GM23338 (cell line): ENCODE data around the gene CEP85. TPM values are rescaled to one million over a fixed set of nuclear protein-coding genes. Genes with fewer than 3 reads are reported as not detected.

Source experiments
- ATAC-seq: fragments of 200-7000 bp; cut with Tn5 transposase; 3 replicates; pipeline ENCODE4 v1.9.1; 2020
- DNase-seq: peaks from one replicate; pipeline ENCODE4 v3.0.0-alpha.2; 2015; ENCODE audit warnings: low spot score
- H2AFZ ChIP-seq: fragments of 200-600 bp; sonication (generic); 2 replicates; pipeline ENCODE4 v1.8.0; 2016; ENCODE audit warnings: antibody characterized with exemption, mild to moderate bottlenecking, moderate library complexity
- H3F3A ChIP-seq: fragments of 200-600 bp; sonication (generic); replicated peaks from 2 replicates; pipeline ENCODE4 v1.8.0; 2017; ENCODE audit warnings: antibody characterized with exemption, mixed run types, low read depth
- H3K27ac ChIP-seq: fragments of 200-600 bp; sonication (generic); 2 replicates; pipeline ENCODE4 v1.6.1; 2016; ENCODE audit warnings: low read depth
- H3K27me3 ChIP-seq: fragments of 200-600 bp; sonication (generic); 2 replicates; pipeline ENCODE4 v1.8.0; 2016; ENCODE audit warnings: mild to moderate bottlenecking, mixed run types, moderate library complexity; ENCODE audit not compliant: insufficient read depth
- H3K36me3 ChIP-seq: fragments of 200-600 bp; sonication (generic); 2 replicates; pipeline ENCODE4 v1.8.0; 2016; ENCODE audit warnings: mild to moderate bottlenecking; ENCODE audit not compliant: insufficient read depth
- H3K4me1 ChIP-seq: fragments of 200-600 bp; sonication (generic); 2 replicates; pipeline ENCODE4 v1.8.0; 2016; ENCODE audit warnings: mild to moderate bottlenecking, moderate library complexity; ENCODE audit not compliant: insufficient read depth
- H3K4me2 ChIP-seq: fragments of 200-600 bp; sonication (generic); 2 replicates; pipeline ENCODE4 v1.7.1; 2017; ENCODE audit warnings: mixed run types
- H3K4me3 ChIP-seq: fragments of 200-600 bp; sonication (generic); 2 replicates; pipeline ENCODE4 v1.6.1; 2016; ENCODE audit warnings: mixed run types
- H3K79me2 ChIP-seq: fragments of 200-600 bp; sonication (generic); replicated peaks from 2 replicates; pipeline ENCODE4 v1.8.0; 2017; ENCODE audit warnings: mild to moderate bottlenecking; ENCODE audit not compliant: insufficient read depth
- H3K9me2 ChIP-seq: fragments of 200-600 bp; sonication (generic); 2 replicates; pipeline ENCODE4 v1.8.0; 2017; ENCODE audit not compliant: insufficient read depth
- H4K20me1 ChIP-seq: fragments of 200-600 bp; sonication (generic); replicated peaks from 2 replicates; pipeline ENCODE4 v1.8.0; 2017; ENCODE audit warnings: mild to moderate bottlenecking; ENCODE audit not compliant: insufficient read depth
- H3K27ac Mint-ChIP-seq: 2 replicates; pipeline ENCODE4 v1.8.0; 2020; ENCODE audit warnings: inconsistent platforms, mild to moderate bottlenecking, moderate library complexity, mixed read lengths
- H3K27me3 Mint-ChIP-seq: 3 replicates; pipeline ENCODE4 v1.8.0; 2022; ENCODE audit warnings: low read depth, mild to moderate bottlenecking, moderate library complexity, mixed read lengths, inconsistent platforms; ENCODE audit not compliant: insufficient read depth, poor library complexity
- H3K36me3 Mint-ChIP-seq: 3 replicates; pipeline ENCODE4 v1.8.0; 2021; ENCODE audit warnings: low read depth, mild to moderate bottlenecking, inconsistent platforms, moderate library complexity, mixed read lengths
- H3K4me1 Mint-ChIP-seq: 3 replicates; pipeline ENCODE4 v1.8.0; 2020; ENCODE audit warnings: mild to moderate bottlenecking, inconsistent platforms, mixed read lengths
- H3K4me3 Mint-ChIP-seq: 3 replicates; pipeline ENCODE4 v1.8.0; 2021; ENCODE audit warnings: moderate library complexity, mild to moderate bottlenecking, inconsistent platforms, mixed read lengths
- H3K9me3 Mint-ChIP-seq: 3 replicates; pipeline ENCODE4 v1.8.0; 2020; ENCODE audit warnings: moderate library complexity, mild to moderate bottlenecking, inconsistent platforms, mixed read lengths
- EZH2phosphoT487 ChIP-seq: fragments of 200-600 bp; sonication (generic); IDR thresholded peaks from one replicate; pipeline ENCODE4 v1.8.1; 2018; ENCODE audit warnings: antibody characterized with exemption; ENCODE audit not compliant: unreplicated experiment
- JUNB ChIP-seq: IDR thresholded peaks from one replicate; pipeline ENCODE4 v1.6.1; 2016; ENCODE audit warnings: antibody characterized with exemption; ENCODE audit not compliant: unreplicated experiment
- NANOG ChIP-seq: IDR thresholded peaks from 2 replicates; pipeline ENCODE4 v1.6.1; 2016; ENCODE audit warnings: antibody characterized with exemption, borderline replicate concordance
- POLR2AphosphoS5 ChIP-seq: IDR thresholded peaks from 2 replicates; pipeline ENCODE4 v1.6.1; 2016; ENCODE audit warnings: antibody characterized with exemption, low read depth
- STAT1 ChIP-seq: IDR thresholded peaks from one replicate; pipeline ENCODE4 v1.6.1; 2016; ENCODE audit warnings: antibody characterized with exemption; ENCODE audit not compliant: unreplicated experiment
- ZNF114 ChIP-seq: fragments of 250-450 bp; sonication (Bioruptor Pico); IDR thresholded peaks from 2 replicates; pipeline ENCODE4 v1.5.0; 2020; ENCODE audit warnings: mild to moderate bottlenecking, moderate library complexity
- polyA plus RNA-seq: library from polyadenylated mRNA; unstranded; fragments of >200 nt; fragmentation: Nextera tagmentation; extraction: Ambion mirVana; gene quantifications from 2 replicates; pipeline ENCODE4 v1.2.1, GENCODE V29; 2016
- total RNA-seq: library from RNA; depleted of rRNA; stranded (reverse); fragments of >200 nt; shearing (Covaris generic); gene quantifications from 2 replicates; pipeline ENCODE4 v1.2.3, GENCODE V29; 2014
- TF ChIP-seq, protein P1 (sequence below): fragments of 250-450 bp; sonication (Bioruptor Pico); IDR thresholded peaks from 2 replicates; pipeline ENCODE4 v1.5.0; 2020; ENCODE audit warnings: mild to moderate bottlenecking, moderate library complexity
- TF ChIP-seq, protein P2 (sequence below): IDR thresholded peaks from one replicate; pipeline ENCODE4 v1.6.1; 2018; ENCODE audit warnings: antibody characterized with exemption; ENCODE audit not compliant: unreplicated experiment

The CEP85 gene
- total and polyA plus RNA-seq, 2 experiments from 2014 or later: 12.8 to 36.8 TPM

DNA sequence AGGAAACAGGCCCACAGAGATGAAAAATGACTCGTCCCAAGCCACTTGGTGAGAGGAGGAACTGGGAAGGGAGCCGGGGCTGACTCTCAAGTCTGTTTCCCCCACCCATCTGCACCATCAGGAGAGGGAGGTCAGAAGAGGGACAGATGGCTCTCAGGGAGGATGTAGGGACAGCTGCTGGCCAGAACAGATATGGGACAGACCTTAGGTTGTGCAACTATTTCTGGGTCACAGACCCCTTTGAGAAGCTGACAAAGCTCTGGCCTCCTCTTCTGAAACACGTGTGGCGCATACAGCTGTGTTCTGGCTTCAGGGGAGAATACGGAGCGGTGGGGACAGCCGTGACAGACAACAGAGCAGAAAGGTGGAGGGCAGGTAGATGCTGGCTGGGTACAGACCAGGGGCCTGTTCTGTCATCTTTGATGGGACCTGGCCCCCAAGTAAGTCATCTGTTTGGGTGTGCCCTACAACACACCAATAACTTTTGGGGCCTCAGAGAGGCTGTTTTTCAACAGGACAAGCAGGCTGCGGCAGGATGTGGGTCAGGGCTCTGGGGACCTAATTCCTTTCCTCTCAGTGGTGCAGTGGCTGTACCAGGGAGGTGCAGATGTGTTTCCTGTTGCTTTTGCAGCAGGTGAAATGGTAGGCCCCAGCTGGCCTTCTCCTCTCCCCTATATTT is 53.2 kb downstream of the CEP85 start (continued):
- TF ChIP-seq, protein P1, sequence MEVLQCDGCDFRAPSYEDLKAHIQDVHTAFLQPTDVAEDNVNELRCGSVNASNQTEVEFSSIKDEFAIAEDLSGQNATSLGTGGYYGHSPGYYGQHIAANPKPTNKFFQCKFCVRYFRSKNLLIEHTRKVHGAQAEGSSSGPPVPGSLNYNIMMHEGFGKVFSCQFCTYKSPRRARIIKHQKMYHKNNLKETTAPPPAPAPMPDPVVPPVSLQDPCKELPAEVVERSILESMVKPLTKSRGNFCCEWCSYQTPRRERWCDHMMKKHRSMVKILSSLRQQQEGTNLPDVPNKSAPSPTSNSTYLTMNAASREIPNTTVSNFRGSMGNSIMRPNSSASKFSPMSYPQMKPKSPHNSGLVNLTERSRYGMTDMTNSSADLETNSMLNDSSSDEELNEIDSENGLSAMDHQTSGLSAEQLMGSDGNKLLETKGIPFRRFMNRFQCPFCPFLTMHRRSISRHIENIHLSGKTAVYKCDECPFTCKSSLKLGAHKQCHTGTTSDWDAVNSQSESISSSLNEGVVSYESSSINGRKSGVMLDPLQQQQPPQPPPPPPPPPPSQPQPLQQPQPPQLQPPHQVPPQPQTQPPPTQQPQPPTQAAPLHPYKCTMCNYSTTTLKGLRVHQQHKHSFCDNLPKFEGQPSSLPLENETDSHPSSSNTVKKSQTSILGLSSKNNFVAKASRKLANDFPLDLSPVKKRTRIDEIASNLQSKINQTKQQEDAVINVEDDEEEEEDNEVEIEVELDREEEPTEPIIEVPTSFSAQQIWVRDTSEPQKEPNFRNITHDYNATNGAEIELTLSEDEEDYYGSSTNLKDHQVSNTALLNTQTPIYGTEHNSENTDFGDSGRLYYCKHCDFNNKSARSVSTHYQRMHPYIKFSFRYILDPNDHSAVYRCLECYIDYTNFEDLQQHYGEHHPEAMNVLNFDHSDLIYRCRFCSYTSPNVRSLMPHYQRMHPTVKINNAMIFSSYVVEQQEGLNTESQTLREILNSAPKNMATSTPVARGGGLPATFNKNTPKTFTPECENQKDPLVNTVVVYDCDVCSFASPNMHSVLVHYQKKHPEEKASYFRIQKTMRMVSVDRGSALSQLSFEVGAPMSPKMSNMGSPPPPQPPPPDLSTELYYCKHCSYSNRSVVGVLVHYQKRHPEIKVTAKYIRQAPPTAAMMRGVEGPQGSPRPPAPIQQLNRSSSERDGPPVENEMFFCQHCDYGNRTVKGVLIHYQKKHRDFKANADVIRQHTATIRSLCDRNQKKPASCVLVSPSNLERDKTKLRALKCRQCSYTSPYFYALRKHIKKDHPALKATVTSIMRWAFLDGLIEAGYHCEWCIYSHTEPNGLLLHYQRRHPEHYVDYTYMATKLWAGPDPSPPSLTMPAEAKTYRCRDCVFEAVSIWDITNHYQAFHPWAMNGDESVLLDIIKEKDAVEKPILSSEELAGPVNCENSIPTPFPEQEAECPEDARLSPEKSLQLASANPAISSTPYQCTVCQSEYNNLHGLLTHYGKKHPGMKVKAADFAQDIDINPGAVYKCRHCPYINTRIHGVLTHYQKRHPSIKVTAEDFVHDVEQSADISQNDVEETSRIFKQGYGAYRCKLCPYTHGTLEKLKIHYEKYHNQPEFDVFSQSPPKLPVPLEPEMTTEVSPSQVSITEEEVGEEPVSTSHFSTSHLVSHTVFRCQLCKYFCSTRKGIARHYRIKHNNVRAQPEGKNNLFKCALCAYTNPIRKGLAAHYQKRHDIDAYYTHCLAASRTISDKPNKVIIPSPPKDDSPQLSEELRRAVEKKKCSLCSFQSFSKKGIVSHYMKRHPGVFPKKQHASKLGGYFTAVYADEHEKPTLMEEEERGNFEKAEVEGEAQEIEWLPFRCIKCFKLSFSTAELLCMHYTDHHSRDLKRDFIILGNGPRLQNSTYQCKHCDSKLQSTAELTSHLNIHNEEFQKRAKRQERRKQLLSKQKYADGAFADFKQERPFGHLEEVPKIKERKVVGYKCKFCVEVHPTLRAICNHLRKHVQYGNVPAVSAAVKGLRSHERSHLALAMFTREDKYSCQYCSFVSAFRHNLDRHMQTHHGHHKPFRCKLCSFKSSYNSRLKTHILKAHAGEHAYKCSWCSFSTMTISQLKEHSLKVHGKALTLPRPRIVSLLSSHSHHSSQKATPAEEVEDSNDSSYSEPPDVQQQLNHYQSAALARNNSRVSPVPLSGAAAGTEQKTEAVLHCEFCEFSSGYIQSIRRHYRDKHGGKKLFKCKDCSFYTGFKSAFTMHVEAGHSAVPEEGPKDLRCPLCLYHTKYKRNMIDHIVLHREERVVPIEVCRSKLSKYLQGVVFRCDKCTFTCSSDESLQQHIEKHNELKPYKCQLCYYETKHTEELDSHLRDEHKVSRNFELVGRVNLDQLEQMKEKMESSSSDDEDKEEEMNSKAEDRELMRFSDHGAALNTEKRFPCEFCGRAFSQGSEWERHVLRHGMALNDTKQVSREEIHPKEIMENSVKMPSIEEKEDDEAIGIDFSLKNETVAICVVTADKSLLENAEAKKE (CRISPR knock-in tag): no peak
- TF ChIP-seq ZNF114 (CRISPR knock-in tag): no peak
- no peak for TF ChIP-seq JUNB

DNA sequence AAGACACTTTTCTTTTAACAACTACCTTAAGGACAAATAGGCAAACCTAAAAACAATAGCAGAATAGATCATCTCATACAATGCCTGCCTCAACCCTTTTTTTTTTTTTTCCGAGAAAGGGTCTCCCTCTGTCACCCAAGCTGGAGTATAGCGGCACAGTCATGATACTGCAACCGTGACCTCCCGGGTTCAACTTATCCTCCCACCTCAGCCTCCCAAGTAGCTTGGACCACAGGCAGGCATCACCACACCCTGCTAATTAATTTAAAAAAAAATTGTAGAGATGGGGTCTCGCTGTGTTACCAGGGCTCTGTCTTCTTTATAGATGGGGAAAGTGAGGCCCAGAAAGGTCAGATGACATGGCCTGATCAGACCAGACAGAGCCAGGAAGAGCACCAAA is 53.8 kb downstream of the CEP85 start:
- H3K4me2 ChIP-seq: no peak overlapping the region
- H3K36me3 ChIP-seq: no peaks in the 10 kb centered on the region
- no peaks in the 10 kb centered on the region; the same call in 2 of the 3 replicates for H3K36me3 Mint-ChIP-seq
- no peak overlapping the region; the same call in 2 of the 3 replicates for H3K4me3 Mint-ChIP-seq
- H3K9me2 ChIP-seq: no peaks in the 10 kb centered on the region
- H3K27me3 Mint-ChIP-seq: peaks cover 11% of the 10 kb centered on the region
- no peaks in the 10 kb centered on the region for H3K79me2 ChIP-seq
- H3K4me1 Mint-ChIP-seq: peaks cover 39% of the 10 kb centered on the region
- H3K9me3 Mint-ChIP-seq: no peaks in the 10 kb centered on the region
- H3F3A ChIP-seq: no peaks in the 10 kb centered on the region
- peaks cover 9% of the 10 kb centered on the region; the same call in 1 of the 2 replicates for H3K4me1 ChIP-seq
- 0 out of 2 replicates have a peak, but pooled peaks cover 3% of the 10 kb centered on the region for H4K20me1 ChIP-seq
- DNase-seq (no peak), ATAC-seq (no peak)
- H3K27me3 ChIP-seq: no peaks in the 10 kb centered on the region
- no peak overlapping the region for H2AFZ ChIP-seq
- no peak overlapping the region for H3K4me3 ChIP-seq
- H3K27ac ChIP-seq: no peak overlapping the region
- TF ChIP-seq JUNB (no peak), STAT1 (no peak), POLR2AphosphoS5 (no peak), EZH2phosphoT487 (no peak), NANOG (no peak), ZNF114 (CRISPR knock-in tag) (no peak)
- TF ChIP-seq, protein P2, sequence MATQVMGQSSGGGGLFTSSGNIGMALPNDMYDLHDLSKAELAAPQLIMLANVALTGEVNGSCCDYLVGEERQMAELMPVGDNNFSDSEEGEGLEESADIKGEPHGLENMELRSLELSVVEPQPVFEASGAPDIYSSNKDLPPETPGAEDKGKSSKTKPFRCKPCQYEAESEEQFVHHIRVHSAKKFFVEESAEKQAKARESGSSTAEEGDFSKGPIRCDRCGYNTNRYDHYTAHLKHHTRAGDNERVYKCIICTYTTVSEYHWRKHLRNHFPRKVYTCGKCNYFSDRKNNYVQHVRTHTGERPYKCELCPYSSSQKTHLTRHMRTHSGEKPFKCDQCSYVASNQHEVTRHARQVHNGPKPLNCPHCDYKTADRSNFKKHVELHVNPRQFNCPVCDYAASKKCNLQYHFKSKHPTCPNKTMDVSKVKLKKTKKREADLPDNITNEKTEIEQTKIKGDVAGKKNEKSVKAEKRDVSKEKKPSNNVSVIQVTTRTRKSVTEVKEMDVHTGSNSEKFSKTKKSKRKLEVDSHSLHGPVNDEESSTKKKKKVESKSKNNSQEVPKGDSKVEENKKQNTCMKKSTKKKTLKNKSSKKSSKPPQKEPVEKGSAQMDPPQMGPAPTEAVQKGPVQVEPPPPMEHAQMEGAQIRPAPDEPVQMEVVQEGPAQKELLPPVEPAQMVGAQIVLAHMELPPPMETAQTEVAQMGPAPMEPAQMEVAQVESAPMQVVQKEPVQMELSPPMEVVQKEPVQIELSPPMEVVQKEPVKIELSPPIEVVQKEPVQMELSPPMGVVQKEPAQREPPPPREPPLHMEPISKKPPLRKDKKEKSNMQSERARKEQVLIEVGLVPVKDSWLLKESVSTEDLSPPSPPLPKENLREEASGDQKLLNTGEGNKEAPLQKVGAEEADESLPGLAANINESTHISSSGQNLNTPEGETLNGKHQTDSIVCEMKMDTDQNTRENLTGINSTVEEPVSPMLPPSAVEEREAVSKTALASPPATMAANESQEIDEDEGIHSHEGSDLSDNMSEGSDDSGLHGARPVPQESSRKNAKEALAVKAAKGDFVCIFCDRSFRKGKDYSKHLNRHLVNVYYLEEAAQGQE: no peak
- no peak overlapping the region for H3K27ac Mint-ChIP-seq
